ENCODE data around the gene ZBED3.

GRCh38 chr5:77128411-77129061 is 41.5 kb upstream of the ZBED3 start:
- TF ChIP-seq CTCF (IDR thresholded peaks at IDR 0.05): no peak
- no peak for TF ChIP-seq ZNF425 (CRISPR knock-in tag; conservative IDR thresholded peaks at IDR 0.05)
- no peak for TF ChIP-seq CBFB (CRISPR knock-in tag; IDR thresholded peaks at IDR 0.05; ENCODE audit: low read depth)
- TF ChIP-seq JUN (CRISPR knock-in tag; IDR thresholded peaks at IDR 0.05): no peak
- no peak for TF ChIP-seq RELA (CRISPR knock-in tag; IDR thresholded peaks at IDR 0.05; ENCODE audit: borderline replicate concordance)
- no peak for TF ChIP-seq MAX (CRISPR knock-in tag; IDR thresholded peaks at IDR 0.05)
- no peak for TF ChIP-seq USF2 (CRISPR knock-in tag; IDR thresholded peaks at IDR 0.05)
- TF ChIP-seq E2F4 (CRISPR knock-in tag; IDR thresholded peaks at IDR 0.05; ENCODE audit: borderline replicate concordance, low read depth): no peak
- no peak for TF ChIP-seq ZNF232 (CRISPR knock-in tag; IDR thresholded peaks at IDR 0.05)
- TF ChIP-seq SP1 (CRISPR knock-in tag; conservative IDR thresholded peaks at IDR 0.05): no peak
- no peak for TF ChIP-seq KAT7 (CRISPR knock-in tag; IDR thresholded peaks at IDR 0.05; ENCODE audit: borderline replicate concordance)
